K562 (cell line): ENCODE data around the gene ZCCHC14. TPM values are rescaled to one million over a fixed set of nuclear protein-coding genes. Genes with fewer than 3 reads are reported as not detected.

Experiments
- C11orf30 ChIP-seq: fragments of 450-650 bp; IDR thresholded peaks from 2 replicates; pipeline ENCODE4 v1.6.1; 2016; ENCODE audit warnings: low read depth, mild to moderate bottlenecking
- CAMTA2 ChIP-seq: fragments of 250-450 bp; sonication (Bioruptor Pico); conservative IDR thresholded peaks from 2 replicates; pipeline ENCODE4 v1.5.1; 2022
- ELF1 ChIP-seq: fragments of 200-800 bp; sonication (Bioruptor generic); IDR thresholded peaks from 2 replicates; pipeline ENCODE4 v1.6.1; 2016; ENCODE audit warnings: missing genetic modification characterization, missing compliant biosample characterization
- ELF4 ChIP-seq: fragments of 450-650 bp; formaldehyde crosslinking; IDR thresholded peaks from 2 replicates; pipeline ENCODE4 v1.4.0; 2022; ENCODE audit warnings: missing genetic modification characterization
- ESRRB ChIP-seq: fragments of 250-450 bp; sonication (Bioruptor Pico); IDR thresholded peaks from 2 replicates; pipeline ENCODE4 v1.5.0; 2020; ENCODE audit warnings: mild to moderate bottlenecking, moderate library complexity, borderline replicate concordance
- GTF2E2 ChIP-seq: fragments of 200-800 bp; sonication (Bioruptor generic); IDR thresholded peaks from 2 replicates; pipeline ENCODE4 v1.6.1; 2016; ENCODE audit warnings: missing genetic modification characterization, missing compliant biosample characterization
- HDGF ChIP-seq: fragments of 450-650 bp; IDR thresholded peaks from 2 replicates; pipeline ENCODE4 v1.6.1; 2016
- RCOR1 ChIP-seq, 2 experiments: IDR thresholded peaks; 2 replicates each; pipeline ENCODE4 v1.6.1; 2012; ENCODE audit warnings: low read depth in 2 of 2, low read length in 2 of 2, borderline replicate concordance in 1 of 2, improper control_type of control experiment in 1 of 2
- SP2 ChIP-seq: IDR thresholded peaks from 2 replicates; pipeline ENCODE4 v1.6.1; 2011; ENCODE audit warnings: mild to moderate bottlenecking, low read depth, low read length, moderate library complexity; ENCODE audit not compliant: poor library complexity, severe bottlenecking; ENCODE audit errors: extremely low read depth
- TBL1XR1 ChIP-seq, 2 experiments: IDR thresholded peaks; 2 replicates each; pipeline ENCODE4 v1.6.1; 2012; ENCODE audit warnings: improper control_type of control experiment in 2 of 2, low read length in 2 of 2, mild to moderate bottlenecking in 1 of 2
- TCFL5 ChIP-seq: fragments of 250-450 bp; sonication (Bioruptor Pico); conservative IDR thresholded peaks from 2 replicates; pipeline ENCODE4 v1.6.1; 2021; ENCODE audit warnings: mild to moderate bottlenecking, moderate library complexity, matching md5 sums
- U2AF1 ChIP-seq: fragments of 200-400 bp; formaldehyde crosslinking; optimal IDR thresholded peaks from 2 replicates; pipeline ENCODE3; 2017; ENCODE audit warnings: mild to moderate bottlenecking, low read depth, low read length, moderate library complexity
- ZNF124 ChIP-seq: sonication (generic); formaldehyde crosslinking; IDR thresholded peaks from 2 replicates; pipeline ENCODE4 v1.8.1; 2022; ENCODE audit warnings: missing genetic modification reagents
- ZNF551 ChIP-seq: fragments of 250-450 bp; sonication (Bioruptor Pico); IDR thresholded peaks from 2 replicates; pipeline ENCODE4 v1.5.0; 2021; ENCODE audit warnings: mild to moderate bottlenecking, moderate library complexity
- ZNF584 ChIP-seq: fragments of 200-800 bp; sonication (Bioruptor generic); IDR thresholded peaks from 2 replicates; pipeline ENCODE4 v1.6.1; 2016; ENCODE audit warnings: low read depth, mild to moderate bottlenecking, missing genetic modification characterization, missing compliant biosample characterization
- ZNF76 ChIP-seq: fragments of 250-450 bp; sonication (Bioruptor Pico); IDR thresholded peaks from 2 replicates; pipeline ENCODE4 v1.4.0; 2020; ENCODE audit warnings: mild to moderate bottlenecking, moderate library complexity, borderline replicate concordance
- ZSCAN32 ChIP-seq: fragments of 450-650 bp; formaldehyde crosslinking; IDR thresholded peaks from 2 replicates; pipeline ENCODE4 v1.4.0; 2020; ENCODE audit warnings: mild to moderate bottlenecking, moderate library complexity
- polyA plus RNA-seq, 8 experiments: library from polyadenylated mRNA; depleted of rRNA in 4 of 8; stranded (reverse) in 5 of 8; unstranded in 3 of 8; fragments of >200 nt; fragmentation: Nextera tagmentation in 2 of 8; fragmentation: Illumina TruSeq in 1 of 8; extraction: Ambion mirVana in 2 of 8; extraction: Trizol in 1 of 8; gene quantifications; 2 replicates each; pipeline versions ENCODE4 v1.2.1 to v1.2.3, GENCODE V29; 2011 to 2014; ENCODE audit warnings: inconsistent platforms in 1 of 8, missing spikeins in 1 of 8
- total RNA-seq, 7 experiments: library from RNA; depleted of rRNA in 6 of 7; stranded (reverse); fragments of >200 nt in 6 of 7; fragmentation: Illumina TruSeq in 2 of 7; extraction: Trizol in 2 of 7; gene quantifications; 2 replicates each; pipeline versions ENCODE4 v1.2.1 to v1.2.3, GENCODE V29; 2011 to 2021; ENCODE audit warnings: low replicate concordance in 1 of 7
- TF ChIP-seq, protein P1 (sequence below): fragments of 250-450 bp; sonication (Bioruptor Pico); IDR thresholded peaks from 2 replicates; pipeline ENCODE4 v1.5.0; 2021
- TF ChIP-seq, protein P2 (sequence below), 2 experiments: fragments of 450-650 bp; IDR thresholded peaks; 2 replicates each; pipeline ENCODE4 v1.6.1; 2016; ENCODE audit warnings: mild to moderate bottlenecking in 2 of 2, borderline replicate concordance in 1 of 2, low read depth in 1 of 2, moderate library complexity in 1 of 2

The ZCCHC14 gene
- total and polyA plus RNA-seq, 9 of the 15 experiments (the other 6 are each of a cell fraction or from before 2014, with no cell fraction given): 1.5 to 12.4 (median 2.9) TPM

- TF ChIP-seq, protein P1, sequence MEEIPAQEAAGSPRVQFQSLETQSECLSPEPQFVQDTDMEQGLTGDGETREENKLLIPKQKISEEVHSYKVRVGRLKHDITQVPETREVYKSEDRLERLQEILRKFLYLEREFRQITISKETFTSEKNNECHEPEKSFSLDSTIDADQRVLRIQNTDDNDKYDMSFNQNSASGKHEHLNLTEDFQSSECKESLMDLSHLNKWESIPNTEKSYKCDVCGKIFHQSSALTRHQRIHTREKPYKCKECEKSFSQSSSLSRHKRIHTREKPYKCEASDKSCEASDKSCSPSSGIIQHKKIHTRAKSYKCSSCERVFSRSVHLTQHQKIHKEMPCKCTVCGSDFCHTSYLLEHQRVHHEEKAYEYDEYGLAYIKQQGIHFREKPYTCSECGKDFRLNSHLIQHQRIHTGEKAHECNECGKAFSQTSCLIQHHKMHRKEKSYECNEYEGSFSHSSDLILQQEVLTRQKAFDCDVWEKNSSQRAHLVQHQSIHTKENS (CRISPR knock-in tag): no peak
- TF ChIP-seq ZNF76 (peak; percentile 57; the same call in 1 of the 2 replicates), ELF1 (peak; percentile 95), ZNF124 (CRISPR knock-in tag) (no peak), RCOR1 (IDR thresholded peaks at IDR 0.05; ENCODE audit: borderline replicate concordance in 1 of 2, low read depth in 2 of 2, low read length in 2 of 2) (peak in 1 of 2 experiments; percentile 76; a peak in 3 of 4 replicates), ZNF584 (CRISPR knock-in tag) (peak; percentile 98), ESRRB (no peak), ZSCAN32 (CRISPR knock-in tag) (peak; percentile 48; the same call in 1 of the 2 replicates), GTF2E2 (no peak), ELF4 (CRISPR knock-in tag) (no peak), TCFL5 (CRISPR knock-in tag) (no peak), C11orf30 (no peak), ZNF551 (CRISPR knock-in tag) (no peak), HDGF (no peak), U2AF1 (no peak), CAMTA2 (CRISPR knock-in tag) (no peak), SP2 (peak; percentile 78), TBL1XR1 (IDR thresholded peaks at IDR 0.05; ENCODE audit: low read length in 2 of 2) (peak in 1 of 2 experiments; percentile 93; a peak in 2 of 4 replicates)
- TF ChIP-seq, protein P2, sequence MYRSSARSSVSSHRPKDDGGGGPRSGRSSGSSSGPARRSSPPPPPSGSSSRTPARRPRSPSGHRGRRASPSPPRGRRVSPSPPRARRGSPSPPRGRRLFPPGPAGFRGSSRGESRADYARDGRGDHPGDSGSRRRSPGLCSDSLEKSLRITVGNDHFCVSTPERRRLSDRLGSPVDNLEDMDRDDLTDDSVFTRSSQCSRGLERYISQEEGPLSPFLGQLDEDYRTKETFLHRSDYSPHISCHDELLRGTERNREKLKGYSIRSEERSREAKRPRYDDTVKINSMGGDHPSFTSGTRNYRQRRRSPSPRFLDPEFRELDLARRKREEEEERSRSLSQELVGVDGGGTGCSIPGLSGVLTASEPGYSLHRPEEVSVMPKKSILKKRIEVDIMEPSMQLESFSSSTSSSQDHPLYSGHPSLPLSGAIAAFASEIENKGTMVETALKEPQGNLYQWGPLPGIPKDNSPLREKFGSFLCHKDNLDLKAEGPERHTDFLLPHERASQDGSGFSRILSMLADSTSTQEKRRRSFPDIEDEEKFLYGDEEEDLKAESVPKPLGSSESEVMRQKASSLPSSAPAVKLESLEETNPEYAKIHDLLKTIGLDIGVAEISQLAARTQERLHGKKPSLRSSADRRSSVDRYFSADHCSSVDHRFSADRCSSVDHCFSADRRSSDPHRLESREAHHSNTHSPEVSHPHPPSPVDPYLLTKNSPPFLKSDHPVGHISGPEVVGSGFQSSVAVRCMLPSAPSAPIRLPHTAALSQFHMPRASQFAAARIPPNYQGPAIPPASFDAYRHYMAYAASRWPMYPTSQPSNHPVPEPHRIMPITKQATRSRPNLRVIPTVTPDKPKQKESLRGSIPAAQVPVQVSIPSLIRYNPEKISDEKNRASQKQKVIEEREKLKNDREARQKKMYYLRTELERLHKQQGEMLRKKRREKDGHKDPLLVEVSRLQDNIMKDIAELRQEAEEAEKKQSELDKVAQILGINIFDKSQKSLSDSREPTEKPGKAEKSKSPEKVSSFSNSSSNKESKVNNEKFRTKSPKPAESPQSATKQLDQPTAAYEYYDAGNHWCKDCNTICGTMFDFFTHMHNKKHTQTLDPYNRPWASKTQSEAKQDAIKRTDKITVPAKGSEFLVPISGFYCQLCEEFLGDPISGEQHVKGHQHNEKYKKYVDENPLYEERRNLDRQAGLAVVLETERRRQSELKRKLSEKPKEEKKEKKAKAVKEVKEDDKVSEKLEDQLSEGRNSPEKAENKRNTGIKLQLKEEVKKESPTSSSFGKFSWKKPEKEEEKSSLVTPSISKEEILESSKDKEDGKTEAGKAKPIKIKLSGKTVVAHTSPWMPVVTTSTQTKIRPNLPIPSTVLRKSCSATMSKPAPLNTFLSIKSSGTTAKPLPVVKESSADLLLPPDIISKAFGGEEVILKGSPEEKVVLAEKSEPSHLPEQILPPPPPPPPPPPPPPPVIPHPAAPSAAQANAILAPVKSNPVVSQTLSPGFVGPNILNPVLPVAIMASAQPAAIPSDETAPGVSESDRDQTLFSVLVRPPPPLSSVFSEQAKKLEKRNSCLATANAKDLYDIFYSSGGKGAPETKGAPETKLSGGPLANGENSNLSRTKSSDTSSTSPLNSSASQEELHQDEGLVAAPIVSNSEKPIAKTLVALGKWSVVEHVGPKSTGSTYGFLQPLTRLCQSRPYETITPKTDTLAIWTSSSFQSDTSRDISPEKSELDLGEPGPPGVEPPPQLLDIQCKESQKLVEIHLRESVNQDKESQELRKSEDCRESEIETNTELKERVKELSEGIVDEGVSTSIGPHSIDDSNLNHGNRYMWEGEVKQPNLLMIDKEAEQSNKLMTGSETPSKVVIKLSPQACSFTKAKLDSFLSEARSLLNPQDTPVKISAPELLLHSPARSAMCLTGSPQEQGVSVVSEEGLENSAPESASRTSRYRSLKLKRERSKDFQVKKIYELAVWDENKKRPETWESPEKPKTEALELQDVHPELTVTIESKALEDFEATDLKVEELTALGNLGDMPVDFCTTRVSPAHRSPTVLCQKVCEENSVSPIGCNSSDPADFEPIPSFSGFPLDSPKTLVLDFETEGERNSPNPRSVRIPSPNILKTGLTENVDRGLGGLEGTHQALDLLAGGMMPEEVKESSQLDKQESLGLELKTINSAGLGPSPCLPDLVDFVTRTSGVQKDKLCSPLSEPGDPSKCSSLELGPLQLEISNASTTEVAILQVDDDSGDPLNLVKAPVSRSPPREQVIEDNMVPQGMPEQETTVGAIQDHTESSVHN (IDR thresholded peaks at IDR 0.05; ENCODE audit: borderline replicate concordance in 1 of 2, low read depth in 1 of 2): peak in 1 of 2 experiments; percentile 100; a peak in 2 of 4 replicates
Observed at GRCh38 chr16:87387942-87388817, 104.6 kb downstream of the ZCCHC14 start (continued).
